HEK293T (cell line): Measurements from ENCODE around the gene NFATC1.

Experiments
- ARNT ChIP-seq: fragments of 450-650 bp; IDR thresholded peaks from 2 replicates; pipeline ENCODE4 v1.6.1; 2017; ENCODE audit warnings: mild to moderate bottlenecking
- CTBP1 ChIP-seq: fragments of 450-650 bp; IDR thresholded peaks from 2 replicates; pipeline ENCODE4 v1.6.1; 2016; ENCODE audit warnings: borderline replicate concordance
- FOXM1 ChIP-seq: fragments of 450-650 bp; IDR thresholded peaks from 2 replicates; pipeline ENCODE4 v1.6.1; 2017; ENCODE audit warnings: mild to moderate bottlenecking, borderline replicate concordance
- SP1 ChIP-seq: fragments of 450-650 bp; IDR thresholded peaks from 2 replicates; pipeline ENCODE4 v1.6.1; 2017

GRCh38 chr18:79485788-79486355 lies 90.1 kb downstream of the NFATC1 start:
- TF ChIP-seq FOXM1 (no peak), CTBP1 (no peak), SP1 (no peak), ARNT (no peak)
